KG1 (cell line): ENCODE data around the gene PRKN.

ENCODE experiments used
- DNase-seq: peaks from one replicate; lab custom pipeline; 2025; lab: John Stamatoyannopoulos, UW

Gene PRKN

DNA sequence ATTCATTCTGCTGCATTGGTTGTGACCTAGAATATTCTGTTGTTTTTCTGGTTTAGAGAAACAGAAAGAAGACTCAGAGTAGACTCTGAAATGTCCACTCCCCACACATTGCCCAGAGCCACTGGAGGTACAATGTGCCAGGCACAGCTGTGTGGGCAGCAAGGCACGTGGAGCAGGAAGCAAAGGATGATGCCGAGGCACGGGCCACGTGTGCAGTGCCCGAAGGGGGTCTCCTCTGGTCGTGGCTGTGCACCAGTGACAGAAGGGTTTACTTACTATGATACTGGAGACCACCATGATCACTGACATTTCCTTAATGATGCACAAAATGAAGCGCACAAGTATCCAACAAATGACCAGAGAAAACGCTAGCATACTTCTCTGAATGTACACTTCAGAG is 488.9 kb downstream of the PRKN start:
- DNase-seq = no peak

DNA sequence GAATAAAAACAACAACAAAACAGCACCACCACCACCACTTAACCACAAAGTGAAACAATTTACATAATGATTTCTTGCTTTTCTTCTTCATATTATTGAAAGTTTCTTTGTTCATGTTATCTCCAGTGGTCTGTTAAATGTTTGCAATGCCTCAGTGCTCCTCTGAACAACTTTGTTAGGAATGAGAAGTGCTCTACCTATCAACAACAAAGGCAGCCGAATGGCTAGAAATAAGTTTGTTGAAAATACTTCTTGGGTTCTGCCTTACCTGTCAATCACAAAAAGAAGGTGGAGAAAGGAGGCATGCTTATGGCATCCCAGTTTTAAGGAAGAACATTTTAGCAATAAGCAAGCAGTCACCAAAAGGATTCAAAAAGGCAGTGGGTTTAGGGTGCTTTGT is 490.2 kb downstream of the PRKN start:
- no peak for DNase-seq

DNA sequence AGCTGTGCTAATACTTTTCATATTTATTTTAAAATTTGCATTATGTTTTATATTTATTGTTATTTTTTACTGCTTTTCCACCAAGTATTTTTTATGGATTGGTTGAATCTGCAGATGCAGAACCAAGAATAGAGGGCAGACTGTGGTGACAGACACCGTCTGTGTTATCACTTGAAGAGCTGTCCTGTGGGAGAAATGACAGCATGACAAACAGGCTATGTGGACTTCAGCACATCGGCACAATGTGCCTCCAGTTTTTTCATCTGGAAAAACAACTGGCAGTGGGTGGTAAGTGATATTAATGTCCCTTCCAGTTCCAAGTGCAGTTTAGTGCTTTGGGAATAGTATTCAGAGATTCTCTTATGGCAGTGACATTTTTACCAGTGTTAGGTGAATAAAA is 492.9 kb downstream of the PRKN start:
- no peak for DNase-seq

DNA sequence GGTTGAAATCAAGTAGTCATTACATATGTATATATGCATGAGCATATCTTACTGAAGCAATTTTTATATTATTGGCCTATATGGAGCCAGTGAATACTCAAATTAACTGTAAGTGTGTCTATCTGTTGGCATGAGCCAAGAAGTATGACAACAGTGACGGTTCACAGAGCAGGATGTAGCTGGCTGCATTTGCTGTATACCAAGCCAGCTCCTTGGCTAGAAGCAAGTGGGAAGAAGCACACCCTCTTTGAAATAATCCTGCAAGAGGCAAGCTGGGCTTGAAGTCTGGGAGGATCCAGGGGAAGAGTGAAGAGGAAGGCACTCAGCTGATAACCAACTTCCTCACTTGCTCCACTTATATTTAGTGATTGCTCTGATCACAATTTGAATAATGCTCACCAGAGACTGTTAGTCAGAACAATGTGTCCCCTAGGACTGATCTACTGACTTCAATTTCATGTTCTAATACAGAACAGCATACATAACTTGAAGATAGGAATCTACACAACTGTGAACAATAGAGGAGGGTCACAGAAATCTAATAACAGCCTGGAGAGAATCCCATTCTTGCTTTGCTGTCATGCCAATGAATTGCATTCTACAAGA is 497.3 kb downstream of the PRKN start:
- DNase-seq = no peak

DNA sequence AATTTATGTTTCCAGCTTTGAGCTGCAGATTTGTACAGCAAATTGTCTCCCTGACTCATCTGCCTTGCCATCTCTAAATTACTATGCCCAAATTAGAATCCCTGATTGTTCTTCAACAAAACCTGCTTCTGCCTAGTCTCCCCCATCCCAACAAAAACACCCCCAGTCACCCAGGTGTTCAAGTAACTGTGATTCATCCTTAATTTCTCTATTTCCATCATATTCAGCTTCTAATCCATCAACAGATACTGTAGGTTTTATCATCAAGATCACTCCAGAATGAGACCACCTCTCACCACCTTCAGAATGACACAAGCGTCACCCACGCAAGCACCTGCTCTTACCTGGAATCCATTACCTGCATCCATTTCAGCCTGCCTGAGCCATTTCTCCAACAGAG is 498.5 kb downstream of the PRKN start:
- no peak for DNase-seq

DNA sequence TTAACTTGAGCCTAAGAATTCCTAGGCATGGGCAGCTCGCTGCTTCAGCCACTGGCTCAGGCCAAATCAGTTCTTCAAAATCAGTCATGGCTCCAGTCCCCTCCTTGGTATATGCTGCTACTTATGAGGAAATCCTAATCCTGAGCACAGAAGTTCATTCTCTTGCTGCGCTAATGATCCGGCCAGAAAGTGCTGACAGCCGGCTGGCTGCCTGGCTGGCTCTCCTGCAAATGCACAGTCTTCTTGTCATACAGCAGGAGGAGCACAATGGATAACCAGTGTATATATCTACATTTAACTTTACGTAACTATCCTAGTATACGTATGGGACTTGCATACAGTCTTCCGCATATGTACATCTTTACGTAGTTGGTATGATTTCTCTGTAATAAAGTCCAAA is 500.8 kb downstream of the PRKN start:
- no peak for DNase-seq

DNA sequence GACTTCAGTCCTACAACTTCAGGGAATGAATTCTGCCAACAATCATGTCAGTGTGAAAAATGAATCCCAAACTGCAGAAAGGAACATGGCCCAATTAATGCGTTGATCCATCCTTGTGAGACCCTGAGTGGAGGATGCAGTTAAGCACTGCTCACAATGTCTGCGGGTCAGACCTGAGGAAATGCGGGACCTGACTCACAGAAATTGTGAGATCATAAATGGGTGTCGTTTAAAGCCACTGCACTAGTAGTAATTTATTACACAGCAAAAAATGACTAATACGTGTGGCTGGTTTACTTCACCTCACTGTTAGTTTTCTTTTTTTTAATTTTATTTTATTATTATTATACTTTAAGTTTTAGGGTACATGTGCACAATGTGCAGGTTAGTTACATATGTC is 505.0 kb downstream of the PRKN start:
- DNase-seq = no peak

DNA sequence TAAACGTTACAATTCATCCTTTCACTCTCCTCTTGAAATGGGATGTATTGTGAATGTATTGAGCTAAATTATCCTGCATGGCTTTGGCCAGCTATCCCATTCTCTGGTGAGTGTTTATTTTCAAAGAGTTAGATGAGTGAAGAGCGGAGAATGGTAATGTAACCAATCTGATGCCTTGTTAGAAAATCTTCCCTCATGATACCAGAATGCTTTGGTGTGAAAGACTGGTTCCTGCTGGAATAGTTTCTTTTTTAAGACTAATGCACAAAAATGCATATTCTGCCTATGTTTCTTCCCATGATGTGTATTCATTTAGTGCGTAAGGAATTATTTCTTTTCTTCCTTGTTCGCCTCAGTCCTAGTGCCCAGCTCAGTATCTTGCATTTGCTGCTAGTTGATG is 506.7 kb downstream of the PRKN start:
- DNase-seq = no peak

DNA sequence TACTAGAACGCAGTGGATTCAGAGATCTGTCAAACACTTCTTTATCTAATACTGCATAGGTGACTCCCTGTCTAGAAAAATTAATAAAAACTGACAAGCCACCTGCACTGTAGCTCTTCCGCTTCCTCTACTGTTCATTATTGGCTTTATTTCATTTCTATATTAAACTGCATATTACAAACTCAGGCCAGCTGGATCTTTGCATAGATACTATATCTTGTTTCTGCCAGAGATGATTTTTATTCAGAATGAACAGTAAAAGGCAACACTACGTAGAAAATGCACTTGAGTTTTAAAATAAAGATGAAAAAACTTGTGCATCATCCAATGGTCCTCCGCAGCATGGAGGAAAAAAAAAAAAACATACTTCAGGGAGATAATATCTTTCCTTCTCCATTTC is 508.3 kb downstream of the PRKN start:
- DNase-seq = no peak

DNA sequence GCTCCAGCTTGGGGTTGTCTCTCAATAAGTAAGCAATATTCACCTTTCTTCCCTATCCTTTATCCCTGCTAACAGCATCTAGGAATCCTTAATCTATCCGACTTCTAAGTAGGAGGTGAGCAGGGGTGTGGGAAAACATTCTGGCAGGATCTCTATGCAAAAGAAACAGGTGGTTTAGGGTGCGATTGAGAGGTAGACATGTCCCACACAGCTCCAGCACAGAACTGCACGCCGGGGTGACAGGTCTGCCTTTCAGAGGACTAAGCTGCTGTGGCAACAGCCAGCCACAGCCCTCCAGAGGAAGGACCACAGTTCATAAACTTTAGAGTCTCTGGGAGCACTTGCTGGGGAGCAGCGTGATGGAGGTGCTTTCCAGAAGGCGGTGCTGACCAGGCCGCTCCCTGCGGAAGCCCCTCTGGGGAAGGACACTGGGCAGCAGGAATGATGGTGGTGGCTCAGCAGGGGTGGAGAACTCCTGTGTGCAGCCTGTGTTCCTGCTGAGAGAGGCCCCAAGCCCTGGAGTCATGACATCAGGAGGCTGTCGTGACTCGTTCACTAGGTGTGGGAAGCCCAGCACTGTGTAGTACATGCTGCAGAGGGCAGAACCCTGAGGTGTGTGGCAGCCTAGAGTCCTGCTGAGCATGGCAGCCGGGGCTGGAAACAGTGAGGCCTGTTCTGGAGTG is 509.6 kb downstream of the PRKN start:
- DNase-seq = no peak

DNA sequence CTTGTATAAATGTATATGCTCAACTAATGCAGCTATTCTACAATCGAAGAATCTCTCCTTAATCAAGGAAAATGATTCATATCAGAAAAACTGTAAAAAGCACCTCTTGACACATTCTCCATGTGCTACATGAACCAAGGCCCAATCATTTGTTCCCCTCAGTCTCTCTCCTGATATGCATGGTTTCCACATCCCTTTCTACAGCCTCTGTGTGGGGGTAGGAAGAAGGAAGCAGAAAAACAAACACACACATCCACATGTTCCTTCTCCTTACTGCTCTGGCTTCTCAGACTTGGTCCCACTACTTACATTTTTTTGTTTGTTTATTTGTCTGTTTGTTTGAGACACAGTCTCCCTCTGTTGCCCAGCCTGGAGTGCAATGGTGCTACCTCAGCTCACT is 510.5 kb downstream of the PRKN start:
- DNase-seq = no peak

DNA sequence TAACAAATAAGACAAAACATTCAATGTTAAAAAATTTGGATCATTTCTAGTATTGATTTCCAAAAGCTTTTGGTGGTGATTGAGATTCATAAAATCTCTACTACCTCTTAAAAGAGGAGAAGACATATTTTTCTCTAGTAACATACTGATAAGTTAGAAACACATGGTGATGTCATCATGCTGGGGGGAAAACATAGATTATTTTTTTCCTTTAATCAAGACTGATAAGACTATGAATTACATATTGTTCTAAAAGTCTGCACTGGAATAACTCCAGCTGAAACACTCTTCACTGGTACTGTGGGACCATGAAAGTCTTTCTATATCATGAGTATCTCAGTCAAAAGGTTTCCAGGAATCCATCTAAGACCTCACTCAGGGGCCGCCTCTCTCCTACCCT is 515.8 kb downstream of the PRKN start:
- DNase-seq = no peak

DNA sequence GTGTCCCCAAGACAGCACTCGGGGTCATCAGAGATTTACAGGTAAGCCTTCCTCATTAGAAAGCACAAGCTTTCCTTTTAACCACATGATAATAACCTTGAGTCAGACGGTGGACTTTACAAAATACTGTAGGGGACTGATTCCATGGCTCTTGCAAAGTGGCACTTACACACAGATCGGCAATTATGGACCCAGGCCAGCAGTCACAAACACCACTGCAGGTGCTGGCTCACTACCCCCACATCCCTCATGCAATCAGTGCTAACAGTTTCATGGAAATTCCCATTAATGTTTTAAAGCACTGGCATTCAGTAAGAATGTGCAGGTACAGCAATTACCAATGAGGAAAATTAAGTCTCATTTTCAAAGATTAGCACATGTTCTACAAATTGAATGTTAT is 516.5 kb downstream of the PRKN start:
- DNase-seq = no peak

DNA sequence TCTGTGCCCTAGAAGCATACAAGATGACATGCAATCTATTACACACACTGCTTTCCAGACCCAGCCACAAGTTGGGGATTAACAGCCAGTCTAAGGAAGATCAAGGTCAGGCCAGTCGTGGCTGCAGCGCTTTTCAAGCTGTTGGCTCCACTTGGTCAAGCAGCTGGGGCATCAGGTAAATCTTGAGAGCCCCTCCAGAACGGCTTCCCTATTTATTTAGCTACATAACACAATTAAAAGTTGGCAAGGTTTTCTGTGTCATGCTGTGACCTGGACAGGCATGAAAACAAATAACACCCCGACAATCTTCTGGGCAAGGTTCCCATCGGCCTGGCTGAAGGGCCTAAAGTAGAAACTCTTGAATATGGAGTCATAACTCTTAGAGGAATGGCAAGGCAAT is 524.3 kb downstream of the PRKN start:
- no peak for DNase-seq

DNA sequence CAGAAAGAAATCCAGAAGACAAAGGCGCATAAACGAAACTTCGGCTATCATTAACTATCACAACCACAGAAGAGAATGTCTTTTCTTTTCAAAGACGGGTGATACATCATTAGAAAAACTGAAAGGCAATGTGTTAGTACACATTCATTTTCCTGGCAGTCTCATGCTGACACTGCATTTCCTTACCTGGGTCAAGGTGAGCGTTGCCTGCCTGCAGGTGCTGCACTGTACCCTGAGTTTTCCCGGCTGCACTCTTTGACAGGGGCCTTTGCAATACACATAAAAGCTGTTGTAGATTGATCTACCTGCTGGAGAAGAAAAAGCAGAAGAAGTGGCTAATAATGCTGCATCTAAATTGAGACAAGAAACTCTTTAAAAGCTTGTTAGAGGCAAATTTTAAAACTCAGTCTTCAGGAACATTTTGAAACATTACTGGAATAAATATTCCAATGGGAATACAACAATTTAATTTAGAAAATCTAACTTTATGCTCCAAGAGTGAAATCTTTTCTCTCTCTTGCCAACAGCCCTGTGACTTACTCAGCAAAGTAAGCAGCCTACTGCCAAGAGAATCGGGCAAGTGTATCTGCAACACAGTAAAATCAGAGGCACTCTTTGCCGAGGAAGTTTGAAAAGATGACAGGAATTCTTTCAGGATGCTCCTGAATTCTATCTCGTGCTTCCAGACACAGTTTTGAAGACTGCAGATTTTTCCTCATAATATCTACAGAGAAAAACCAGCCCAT is 526.4 kb downstream of the PRKN start:
- no peak for DNase-seq

DNA sequence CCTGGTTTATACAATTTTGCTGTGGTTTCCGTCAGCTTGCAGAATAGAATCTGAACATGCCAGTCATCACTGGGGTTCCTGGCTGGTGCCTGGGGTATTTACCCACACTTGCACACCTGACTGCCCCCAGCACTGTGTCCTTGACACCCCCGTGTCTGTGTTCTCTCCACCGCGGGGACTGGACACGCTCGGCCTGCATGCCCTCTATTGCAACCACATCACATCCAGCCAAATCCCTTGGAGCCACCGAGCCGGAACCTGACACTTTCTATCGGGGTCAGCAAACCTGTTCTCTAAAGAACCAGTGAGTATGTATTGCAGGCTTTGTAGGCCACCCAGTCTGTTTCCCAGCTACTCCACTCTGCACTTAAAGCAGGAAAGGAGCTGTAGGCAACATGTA is 527.5 kb downstream of the PRKN start:
- DNase-seq = no peak

DNA sequence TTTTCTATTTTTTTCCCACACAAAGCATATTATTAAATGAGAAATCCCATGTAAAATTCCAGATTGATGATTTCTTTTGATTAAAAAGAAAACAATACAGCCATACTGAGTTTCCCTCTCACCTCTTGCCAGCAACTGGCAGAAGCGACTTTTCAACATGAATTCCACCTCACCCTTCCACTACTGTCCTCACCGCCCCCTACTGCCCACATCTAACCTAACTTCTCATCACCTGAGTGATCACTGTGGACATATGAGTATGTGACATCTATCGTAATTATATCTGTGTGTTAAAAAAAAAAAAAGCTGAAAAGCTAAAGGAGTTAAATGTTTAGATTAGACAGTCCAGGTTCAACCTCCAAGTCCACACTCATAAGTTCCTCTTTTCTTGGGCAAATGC is 528.6 kb downstream of the PRKN start:
- no peak for DNase-seq

DNA sequence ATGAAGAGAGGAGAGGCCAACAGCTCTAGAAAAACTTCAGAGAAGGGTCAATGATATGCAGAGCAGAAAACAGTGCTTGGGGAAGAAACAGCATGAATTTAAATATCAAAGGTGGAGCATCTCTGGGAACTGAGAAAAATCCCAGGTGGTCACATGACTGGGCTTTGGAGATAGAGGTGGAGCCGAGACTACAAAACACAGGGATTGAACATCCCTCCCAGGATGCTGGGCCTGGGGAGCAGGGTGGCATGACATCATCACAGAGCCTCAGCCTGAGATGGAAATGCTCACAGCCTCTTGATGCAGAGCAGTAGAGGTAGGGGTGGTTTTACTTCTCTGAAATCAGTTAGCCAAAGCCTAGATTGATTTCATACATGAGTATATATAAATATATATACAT is 529.5 kb downstream of the PRKN start:
- DNase-seq = no peak

DNA sequence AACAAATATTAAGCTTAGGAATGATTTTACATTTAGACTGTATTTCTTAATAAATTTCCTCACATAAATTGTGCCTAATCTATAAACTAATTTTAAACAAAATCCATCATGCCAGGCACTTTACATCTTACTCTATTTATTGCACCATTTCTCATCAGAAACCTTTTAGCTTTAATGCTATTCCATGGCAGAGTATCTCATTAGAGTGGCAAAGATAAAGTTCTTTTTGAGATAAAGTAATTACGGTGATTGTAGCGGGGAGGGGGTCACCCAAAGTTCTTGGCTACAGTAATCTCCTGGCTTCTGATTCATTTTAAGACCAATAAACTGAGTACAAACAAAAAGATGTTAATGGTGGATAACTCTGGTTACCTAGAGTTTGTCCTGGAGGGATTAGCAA is 532.1 kb downstream of the PRKN start:
- DNase-seq = no peak

DNA sequence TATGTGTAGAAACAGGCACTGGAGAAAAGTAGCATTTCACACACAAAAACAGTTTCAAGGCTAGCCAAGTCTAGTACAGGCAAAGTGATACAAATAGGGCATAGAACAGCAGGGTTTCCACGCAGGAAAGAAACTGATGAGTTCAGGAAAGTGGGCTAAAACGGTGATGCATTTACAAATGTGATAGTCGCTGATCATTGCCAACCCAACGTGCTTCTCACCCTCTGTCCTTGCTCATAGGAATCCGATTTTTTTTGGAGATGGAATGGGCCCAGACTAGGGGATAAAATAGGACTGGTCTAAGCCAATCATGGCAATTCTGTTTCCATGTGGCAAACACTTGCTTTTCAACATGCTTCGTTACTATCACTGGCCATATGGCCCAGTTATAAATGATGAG is 536.6 kb downstream of the PRKN start:
- DNase-seq = no peak

DNA sequence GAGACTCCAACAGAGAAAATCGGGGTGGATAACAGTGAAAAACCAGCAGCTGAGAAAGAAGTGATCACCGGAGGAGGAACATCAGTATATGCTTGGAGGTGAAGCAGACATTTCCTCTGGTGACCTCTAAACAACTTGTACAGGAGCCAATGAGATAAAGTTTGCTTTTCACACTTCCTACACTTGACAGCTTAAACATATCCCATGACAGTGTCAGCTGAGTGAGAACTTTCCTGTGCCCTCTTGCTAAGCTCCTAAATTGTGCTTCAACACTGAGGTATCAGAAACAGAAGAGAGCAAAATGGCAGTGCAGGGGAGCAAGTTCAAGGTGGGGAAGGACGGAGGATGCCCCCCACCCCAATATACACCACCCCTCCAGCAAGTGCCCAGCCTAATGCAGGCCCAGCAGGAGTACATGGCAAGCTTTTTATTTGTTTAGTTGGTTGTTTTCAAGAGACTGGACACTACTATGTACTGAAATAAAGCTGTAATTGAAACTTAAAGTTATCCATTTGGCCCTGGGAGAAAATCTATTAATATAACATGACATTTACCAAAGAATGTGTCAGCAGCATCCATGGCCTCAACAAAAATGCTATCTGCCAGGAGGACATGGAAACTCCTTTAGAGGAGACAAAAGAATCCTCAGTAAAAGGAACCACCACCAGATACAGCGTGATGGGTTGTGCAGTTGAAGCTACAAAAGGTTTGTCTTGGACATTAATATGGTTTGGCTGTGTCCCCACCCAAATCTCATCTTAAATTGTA is 540.2 kb downstream of the PRKN start:
- DNase-seq = no peak

DNA sequence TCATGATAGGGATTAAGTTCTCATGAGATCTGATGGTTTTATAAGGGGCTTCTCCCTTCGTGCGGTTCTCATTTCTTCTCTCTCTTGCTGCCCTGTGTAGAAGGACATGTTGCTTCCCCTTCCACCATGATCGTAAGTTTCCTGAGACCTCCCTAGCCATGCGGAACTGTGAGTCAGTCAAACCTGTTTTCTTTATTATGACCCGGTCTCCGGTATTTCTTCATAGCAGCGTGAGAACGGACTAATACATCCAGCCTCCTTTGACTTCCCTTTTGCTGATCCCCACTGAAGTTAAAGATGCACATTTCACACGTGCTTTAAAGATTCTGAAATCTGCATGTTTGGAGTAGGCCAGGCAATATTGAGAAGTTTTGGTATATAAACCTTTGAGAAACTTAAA is 543.1 kb downstream of the PRKN start:
- DNase-seq = no peak
